ENCODE results near the gene P2RY2. TPM values are rescaled to one million over a fixed set of nuclear protein-coding genes. Genes with fewer than 3 reads are reported as not detected.
"Not testable (repeated sequence)": the region's sequence is repeated elsewhere in the genome, so short reads cannot be mapped to it uniquely, and the experiment has no call there.

Gene P2RY2
- total and polyA plus RNA-seq, 4 donors: 1.8 to 3.7 (median 2.2) TPM

GRCh38 chr11:73273222-73273895 is 55.3 kb downstream of the P2RY2 start:
- Histone ChIP-seq H3K36me3 (ENCODE audit: control insufficient read depth in 4 of 4, insufficient read depth in 3 of 4, low read depth in 1 of 4, low read length in 3 of 4) (no peaks in the 10 kb centered on the region), H3K4me3 (ENCODE audit: low read depth in 1 of 3, low read length in 3 of 3) (no peak overlapping the region), H3K27me3 (ENCODE audit: control insufficient read depth in 4 of 4, insufficient read depth in 4 of 4, low read length in 3 of 4) (no peaks in the 10 kb centered on the region), H3K9me3 (ENCODE audit: control insufficient read depth in 4 of 4, low read length in 3 of 4) (no peaks in the 10 kb centered on the region), H3K27ac (ENCODE audit: low read depth in 1 of 2, low read length in 2 of 2) (no peak overlapping the region), H3K9ac (ENCODE audit: low read depth in 1 of 2, low read length in 2 of 2) (no peak overlapping the region), H3K4me1 (ENCODE audit: control insufficient read depth in 4 of 4, insufficient read depth in 4 of 4, low read length in 3 of 4) (no peaks in the 10 kb centered on the region)
- WGBS: 77% methylated on average over 8 of the region's 8 CpGs
- TF ChIP-seq ATF3 (IDR thresholded peaks at IDR 0.05): no peak
- no peak for TF ChIP-seq YY1 (IDR thresholded peaks at IDR 0.05)
- TF ChIP-seq RXRA (IDR thresholded peaks at IDR 0.05): no peak
- TF ChIP-seq JUND (IDR thresholded peaks at IDR 0.05): no peak
- no peak for TF ChIP-seq GABPA (IDR thresholded peaks at IDR 0.05 in 1 of 2, conservative IDR thresholded peaks at IDR 0.05 in 1 of 2)
- TF ChIP-seq MAX (IDR thresholded peaks at IDR 0.05): no peak
- no peak for TF ChIP-seq EGR1 (IDR thresholded peaks at IDR 0.05; ENCODE audit: low read depth in 2 of 2)
- no peak for TF ChIP-seq TAF1 (conservative IDR thresholded peaks at IDR 0.05)
- TF ChIP-seq, protein P1, sequence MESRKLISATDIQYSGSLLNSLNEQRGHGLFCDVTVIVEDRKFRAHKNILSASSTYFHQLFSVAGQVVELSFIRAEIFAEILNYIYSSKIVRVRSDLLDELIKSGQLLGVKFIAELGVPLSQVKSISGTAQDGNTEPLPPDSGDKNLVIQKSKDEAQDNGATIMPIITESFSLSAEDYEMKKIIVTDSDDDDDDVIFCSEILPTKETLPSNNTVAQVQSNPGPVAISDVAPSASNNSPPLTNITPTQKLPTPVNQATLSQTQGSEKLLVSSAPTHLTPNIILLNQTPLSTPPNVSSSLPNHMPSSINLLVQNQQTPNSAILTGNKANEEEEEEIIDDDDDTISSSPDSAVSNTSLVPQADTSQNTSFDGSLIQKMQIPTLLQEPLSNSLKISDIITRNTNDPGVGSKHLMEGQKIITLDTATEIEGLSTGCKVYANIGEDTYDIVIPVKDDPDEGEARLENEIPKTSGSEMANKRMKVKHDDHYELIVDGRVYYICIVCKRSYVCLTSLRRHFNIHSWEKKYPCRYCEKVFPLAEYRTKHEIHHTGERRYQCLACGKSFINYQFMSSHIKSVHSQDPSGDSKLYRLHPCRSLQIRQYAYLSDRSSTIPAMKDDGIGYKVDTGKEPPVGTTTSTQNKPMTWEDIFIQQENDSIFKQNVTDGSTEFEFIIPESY (IDR thresholded peaks at IDR 0.05): no peak
- TF ChIP-seq HNF4G (IDR thresholded peaks at IDR 0.05): no peak
- no peak for TF ChIP-seq SP1 (IDR thresholded peaks at IDR 0.05)
- no peak for TF ChIP-seq FOXA2 (IDR thresholded peaks at IDR 0.05)
- no peak for TF ChIP-seq REST (IDR thresholded peaks at IDR 0.05)
- TF ChIP-seq NR2F2 (IDR thresholded peaks at IDR 0.05): no peak
- no peak for TF ChIP-seq FOXA1 (IDR thresholded peaks at IDR 0.05)
- TF ChIP-seq RAD21 (IDR thresholded peaks at IDR 0.05): no peak
- no peak for DNase-seq (ENCODE audit: low spot score)

- not testable (repeated sequence) for H3K4me3 ChIP-seq (ENCODE audit: low read depth in 1 of 3, low read length in 3 of 3); H3K9me3 ChIP-seq (ENCODE audit: control insufficient read depth in 4 of 4, low read length in 3 of 4); H3K9ac ChIP-seq (ENCODE audit: low read depth in 1 of 2, low read length in 2 of 2); DNase-seq (ENCODE audit: low spot score); H3K4me1 ChIP-seq (ENCODE audit: control insufficient read depth in 4 of 4, insufficient read depth in 4 of 4, low read length in 3 of 4); H3K27ac ChIP-seq (ENCODE audit: low read depth in 1 of 2, low read length in 2 of 2); H3K36me3 ChIP-seq (ENCODE audit: control insufficient read depth in 4 of 4, insufficient read depth in 3 of 4, low read depth in 1 of 4, low read length in 3 of 4); H3K27me3 ChIP-seq (ENCODE audit: control insufficient read depth in 4 of 4, insufficient read depth in 4 of 4, low read length in 3 of 4)
- 87% methylated on average over 4 of the region's 4 CpGs for WGBS
These were observed 56.1 kb downstream of the P2RY2 start for GRCh38 chr11:73274191-73274590.

All from liver (tissue), 9 donors.